A549 (cell line): ENCODE data around the gene ARVCF. TPM values are rescaled to one million over a fixed set of nuclear protein-coding genes. Genes with fewer than 3 reads are reported as not detected.

ENCODE experiments used
- ATAC-seq, 2 experiments: fragments of 200-7000 bp in 1 of 2; fragments of >200 bp in 1 of 2; cut with Nextera tagmentation in 1 of 2; cut with Tn5 transposase in 1 of 2; 3 replicates each; pipeline versions ENCODE4 v1.8.0 to v1.9.1; 2018 to 2020; ENCODE audit warnings: mild to moderate bottlenecking in 1 of 2, moderate library complexity in 1 of 2
- CTCF ChIA-PET: fragments of 300-600 bp; sonication (Branson Sonifier 250); formaldehyde crosslinking; extraction: SDS; loops from one replicate; lab custom pipeline; 2021; ENCODE audit warnings: antibody characterized with exemption, inconsistent platforms; lab: Yijun Ruan, JAX
- POLR2A ChIA-PET: fragments of 350-600 bp; formaldehyde crosslinking; extraction: SDS; loops from one replicate; lab custom pipeline; 2021; ENCODE audit warnings: antibody characterized with exemption, inconsistent platforms; lab: Yijun Ruan, JAX
- DNase-seq, 2 experiments: peaks; one replicate each; pipeline versions ENCODE4 v3.0.0 to v3.0.0-alpha.2; 2011 to 2016; ENCODE audit warnings: low read depth in 1 of 2, low spot score in 1 of 2
- FAIRE-seq: peaks from 2 replicates; lab custom pipeline; 2011; peaks lifted over from hg19 to GRCh38; lab: Jason Lieb, UNC
- H3K27ac ChIP-seq, 2 experiments: fragments of >200 bp; sonication (Bioruptor Twin); formaldehyde crosslinking; 3 replicates each; pipeline ENCODE4 v1.5.1; 2016 to 2017
- H3K4me1 ChIP-seq: fragments of >200 bp; sonication (Bioruptor Twin); formaldehyde crosslinking; 3 replicates; pipeline ENCODE4 v1.6.1; 2016
- H3K4me2 ChIP-seq: fragments of >200 bp; sonication (Bioruptor Twin); formaldehyde crosslinking; 3 replicates; pipeline ENCODE4 v1.6.1; 2016
- H3K4me3 ChIP-seq: fragments of >200 bp; sonication (Bioruptor Twin); formaldehyde crosslinking; 3 replicates; pipeline ENCODE4 v1.5.1; 2016
- H3K9me3 ChIP-seq: fragments of >200 bp; sonication (Bioruptor Twin); formaldehyde crosslinking; 3 replicates; pipeline ENCODE4 v1.6.1; 2016
- ATOH8 ChIP-seq: fragments of 250-450 bp; sonication (Bioruptor Pico); IDR thresholded peaks from 2 replicates; pipeline ENCODE4 v1.5.0; 2020; ENCODE audit warnings: low read depth, mild to moderate bottlenecking, moderate library complexity
- BCL3 ChIP-seq: fragments of >200 bp; sonication (Bioruptor Twin); formaldehyde crosslinking; IDR thresholded peaks from 3 replicates; pipeline ENCODE4 v1.6.1; 2016
- BHLHE40 ChIP-seq: IDR thresholded peaks from 2 replicates; pipeline ENCODE4 v1.6.1; 2012; ENCODE audit warnings: low read depth, low read length, inconsistent platforms
- CEBPB ChIP-seq, 2 experiments: fragments of >200 bp in 1 of 2; sonication (Bioruptor Twin) in 1 of 2; formaldehyde crosslinking in 1 of 2; IDR thresholded peaks; 2 replicates each; pipeline ENCODE4 v1.6.1; 2012 to 2016
- CHD4 ChIP-seq: fragments of 200-600 bp; sonication (generic); IDR thresholded peaks from 2 replicates; pipeline ENCODE4 v1.6.1; 2016; ENCODE audit warnings: antibody characterized with exemption, mild to moderate bottlenecking, borderline replicate concordance
- E2F6 ChIP-seq: IDR thresholded peaks from 2 replicates; pipeline ENCODE4 v1.6.1; 2012; ENCODE audit warnings: low read depth, borderline replicate concordance
- EHF ChIP-seq: fragments of 250-450 bp; sonication (Bioruptor Pico); IDR thresholded peaks from 2 replicates; pipeline ENCODE4 v1.5.0; 2020; ENCODE audit warnings: mild to moderate bottlenecking
- GATA3 ChIP-seq: IDR thresholded peaks from 2 replicates; pipeline ENCODE4 v1.6.1; 2012; ENCODE audit warnings: borderline replicate concordance
- HDAC2 ChIP-seq: fragments of 200-600 bp; sonication (generic); IDR thresholded peaks from 2 replicates; pipeline ENCODE4 v1.6.1; 2016
- HES2 ChIP-seq: fragments of >200 bp; sonication (Bioruptor Twin); formaldehyde crosslinking; IDR thresholded peaks from 2 replicates; pipeline ENCODE4 v1.6.1; 2016
- HMGXB4 ChIP-seq: fragments of 250-450 bp; sonication (Bioruptor Pico); IDR thresholded peaks from 2 replicates; pipeline ENCODE4 v1.5.0; 2021; ENCODE audit warnings: mild to moderate bottlenecking, moderate library complexity, borderline replicate concordance
- JUNB ChIP-seq: fragments of >200 bp; sonication (Bioruptor Twin); formaldehyde crosslinking; IDR thresholded peaks from 2 replicates; pipeline ENCODE4 v1.6.1; 2016
- KDM1A ChIP-seq: fragments of 200-600 bp; sonication (generic); IDR thresholded peaks from 2 replicates; pipeline ENCODE4 v1.6.1; 2016; ENCODE audit warnings: low read depth, mild to moderate bottlenecking
- KDM5A ChIP-seq: fragments of 200-600 bp; sonication (generic); IDR thresholded peaks from 2 replicates; pipeline ENCODE4 v1.6.1; 2016; ENCODE audit warnings: antibody characterized with exemption, mild to moderate bottlenecking
- MAFK ChIP-seq: fragments of 450-650 bp; IDR thresholded peaks from 2 replicates; pipeline ENCODE4 v1.6.1; 2014; ENCODE audit not compliant: partially characterized antibody
- NPAS2 ChIP-seq: fragments of 250-450 bp; sonication (Bioruptor Pico); IDR thresholded peaks from 2 replicates; pipeline ENCODE4 v1.8.0; 2022; ENCODE audit warnings: mild to moderate bottlenecking, moderate library complexity, borderline replicate concordance
- PBX3 ChIP-seq: IDR thresholded peaks from 2 replicates; pipeline ENCODE4 v1.6.1; 2012
- PHF8 ChIP-seq: fragments of 200-600 bp; sonication (generic); IDR thresholded peaks from 2 replicates; pipeline ENCODE4 v1.6.1; 2016; ENCODE audit warnings: low read depth, mild to moderate bottlenecking, antibody characterized with exemption, moderate library complexity, borderline replicate concordance
- POLR2AphosphoS2 ChIP-seq: conservative IDR thresholded peaks from 2 replicates; pipeline ENCODE4 v1.6.1; 2012; ENCODE audit warnings: low read length, improper control_type of control experiment, inconsistent platforms
- RAD21 ChIP-seq, 2 experiments: fragments of >200 bp in 1 of 2; sonication (Bioruptor Twin) in 1 of 2; formaldehyde crosslinking in 1 of 2; IDR thresholded peaks in 1 of 2; conservative IDR thresholded peaks in 1 of 2; 2 replicates in 1 of 2; 3 replicates in 1 of 2; pipeline ENCODE4 v1.6.1; 2012 to 2018; ENCODE audit warnings: inconsistent platforms in 1 of 2
- REST ChIP-seq: fragments of 200-600 bp; sonication (generic); IDR thresholded peaks from 2 replicates; pipeline ENCODE4 v1.6.1; 2016; ENCODE audit warnings: antibody characterized with exemption, mild to moderate bottlenecking, moderate library complexity
- RNF2 ChIP-seq: fragments of 200-600 bp; sonication (generic); IDR thresholded peaks from 2 replicates; pipeline ENCODE4 v1.6.1; 2016; ENCODE audit warnings: low read depth, mild to moderate bottlenecking, antibody characterized with exemption, moderate library complexity, borderline replicate concordance
- TFCP2L1 ChIP-seq: fragments of 250-450 bp; sonication (Bioruptor Pico); IDR thresholded peaks from 2 replicates; pipeline ENCODE4 v1.5.0; 2021; ENCODE audit warnings: mild to moderate bottlenecking
- WGBS: methylation state at CpG from one replicate; pipeline ENCODE4 v1.1.6; 2017; ENCODE audit errors: missing lambda C conversion rate; 5-methylcytosine and 5-hydroxymethylcytosine counted together
- polyA plus RNA-seq, 4 experiments: library from polyadenylated mRNA; depleted of rRNA in 3 of 4; stranded (reverse); fragments of >200 nt; fragmentation: RNase III in 1 of 4; extraction: RNeasy Plus Mini Kit Qiagen cat#74134 plus additional on column Dnase treatment in 1 of 4; gene quantifications; 2 replicates in 3 of 4; 3 replicates in 1 of 4; pipeline ENCODE4 v1.2.3, GENCODE V29; 2011 to 2017

The ARVCF gene
- polyA plus RNA-seq, 2 of the 4 experiments (the other 2 are of a cell fraction) = 0.81 to 2.1 TPM

- 82% methylated on average over 5 of the region's 9 CpGs for WGBS
- TF ChIP-seq ATOH8 (CRISPR knock-in tag) (no peak), JUNB (no peak), PBX3 (no peak), NPAS2 (CRISPR knock-in tag) (no peak), HMGXB4 (CRISPR knock-in tag) (no peak), CHD4 (no peak)
- TF ChIP-seq, all 56 proteins: peak for 0
- DNase-seq (no peak), FAIRE-seq (no peak), ATAC-seq (no peak)
- CTCF ChIA-PET = interaction anchor here (1.1 to 2.2 kb wide), 2 partner anchors 15 to 23 kb away, joined by 4 to 7 read pairs; no protein-coding TSS in a partner anchor
- POLR2A ChIA-PET = no interaction called here
- no peak overlapping the region for H3K4me3 ChIP-seq
- H3K4me2 ChIP-seq = no peak overlapping the region
- H3K4me1 ChIP-seq = no peaks in the 10 kb centered on the region
- no peaks in the 10 kb centered on the region for H3K9me3 ChIP-seq
- no peak overlapping the region for H3K27ac ChIP-seq
Observed at GRCh38 chr22:19933341-19934241, 83.0 kb downstream of the ARVCF start.

- Histone ChIP-seq H3K4me3 (no peak overlapping the region), H3K9me3 (no peaks in the 10 kb centered on the region), H3K27ac (no peak overlapping the region), H3K4me2 (no peak overlapping the region), H3K4me1 (no peaks in the 10 kb centered on the region)
- CTCF ChIA-PET = interaction anchor here (1.2 to 2.2 kb wide), 2 partner anchors 22 to 202 kb away, joined by 4 to 7 read pairs; no protein-coding TSS in a partner anchor
- ATAC-seq (no peak), DNase-seq (no peak), FAIRE-seq (no peak)
- POLR2A ChIA-PET = no interaction called here
- WGBS = 83% methylated on average over 12 of the region's 12 CpGs
- TF ChIP-seq BCL3 = no peak
- TF ChIP-seq KDM5A = no peak
- no peak for TF ChIP-seq RNF2
- TF ChIP-seq TFCP2L1 (CRISPR knock-in tag) = no peak
- TF ChIP-seq HES2 = no peak
- no peak for TF ChIP-seq HDAC2
- no peak for TF ChIP-seq BHLHE40
- no peak for TF ChIP-seq CEBPB (IDR thresholded peaks at IDR 0.05)
- TF ChIP-seq POLR2AphosphoS2 = no peak
- no peak for TF ChIP-seq E2F6
- TF ChIP-seq RAD21 (conservative IDR thresholded peaks at IDR 0.05 in 1 of 2, IDR thresholded peaks at IDR 0.05 in 1 of 2) = no peak
- no peak for TF ChIP-seq EHF (CRISPR knock-in tag)
- no peak for TF ChIP-seq PHF8
- no peak for TF ChIP-seq REST
- TF ChIP-seq GATA3 = no peak
- TF ChIP-seq KDM1A = no peak
- TF ChIP-seq MAFK = no peak
Observed at GRCh38 chr22:19932367-19933206, 84.0 kb downstream of the ARVCF start.
